ENCODE measurements around the gene PLEKHG3.

PLEKHG3 gene

GRCh38 chr14:64737391-64738280 is 33.4 kb downstream of the PLEKHG3 start:
- no peak for TF ChIP-seq POLR2A (IDR thresholded peaks at IDR 0.05; ENCODE audit: low read depth, low read length)
- no peak for TF ChIP-seq POLR2AphosphoS5 (IDR thresholded peaks at IDR 0.05; ENCODE audit: low read depth, low read length)
- no peak for TF ChIP-seq POU2F2 (IDR thresholded peaks at IDR 0.05; ENCODE audit: low read depth, low read length)
- no peak for TF ChIP-seq PAX5 (IDR thresholded peaks at IDR 0.05; ENCODE audit: insufficient read depth, low read length, severe bottlenecking)
- TF ChIP-seq TAF1 (IDR thresholded peaks at IDR 0.05; ENCODE audit: low read depth, low read length), result no peak
- TF ChIP-seq SPI1 (IDR thresholded peaks at IDR 0.05; ENCODE audit: low read depth, low read length), result no peak
- no peak for DNase-seq (ENCODE audit: insufficient read length, low spot score)
- no peak for FAIRE-seq

GRCh38 chr14:64738281-64738804 is 34.1 kb downstream of the PLEKHG3 start:
- no peak for FAIRE-seq
- DNase-seq (ENCODE audit: insufficient read length, low spot score), result no peak

GRCh38 chr14:64741200-64741599 is 37.0 kb downstream of the PLEKHG3 start:
- DNase-seq (ENCODE audit: insufficient read length, low spot score) (no peak), FAIRE-seq (no peak)

More at GRCh38 chr14:64738281-64738804, 34.1 kb downstream of the PLEKHG3 start:
- TF ChIP-seq SPI1 (IDR thresholded peaks at IDR 0.05; ENCODE audit: low read depth, low read length) (no peak), POLR2A (IDR thresholded peaks at IDR 0.05; ENCODE audit: low read depth, low read length) (no peak), PAX5 (IDR thresholded peaks at IDR 0.05; ENCODE audit: insufficient read depth, low read length, severe bottlenecking) (no peak), POLR2AphosphoS5 (IDR thresholded peaks at IDR 0.05; ENCODE audit: low read depth, low read length) (no peak), TAF1 (IDR thresholded peaks at IDR 0.05; ENCODE audit: low read depth, low read length) (no peak)

GRCh38 chr14:64741961-64742360 is 37.7 kb downstream of the PLEKHG3 start:
- FAIRE-seq (no peak), DNase-seq (ENCODE audit: insufficient read length, low spot score) (no peak)
- no peak for TF ChIP-seq POLR2AphosphoS5 (IDR thresholded peaks at IDR 0.05; ENCODE audit: low read depth, low read length)
- TF ChIP-seq PAX5 (IDR thresholded peaks at IDR 0.05; ENCODE audit: insufficient read depth, low read length, severe bottlenecking), result no peak
- no peak for TF ChIP-seq POLR2A (IDR thresholded peaks at IDR 0.05; ENCODE audit: low read depth, low read length)

More at GRCh38 chr14:64741200-64741599, 37.0 kb downstream of the PLEKHG3 start:
- no peak for TF ChIP-seq SPI1 (IDR thresholded peaks at IDR 0.05; ENCODE audit: low read depth, low read length)
- no peak for TF ChIP-seq PAX5 (IDR thresholded peaks at IDR 0.05; ENCODE audit: insufficient read depth, low read length, severe bottlenecking)
- TF ChIP-seq TAF1 (IDR thresholded peaks at IDR 0.05; ENCODE audit: low read depth, low read length), result no peak
- TF ChIP-seq POLR2A (IDR thresholded peaks at IDR 0.05; ENCODE audit: low read depth, low read length), result no peak
- TF ChIP-seq POU2F2 (IDR thresholded peaks at IDR 0.05; ENCODE audit: low read depth, low read length), result no peak
- TF ChIP-seq POLR2AphosphoS5 (IDR thresholded peaks at IDR 0.05; ENCODE audit: low read depth, low read length), result no peak

GRCh38 chr14:64743061-64743460 is 38.8 kb downstream of the PLEKHG3 start:
- no peak for DNase-seq (ENCODE audit: insufficient read length, low spot score)
- FAIRE-seq, result no peak
- no peak for TF ChIP-seq TAF1 (IDR thresholded peaks at IDR 0.05; ENCODE audit: low read depth, low read length)
- TF ChIP-seq POLR2A (IDR thresholded peaks at IDR 0.05; ENCODE audit: low read depth, low read length), result no peak
- no peak for TF ChIP-seq PAX5 (IDR thresholded peaks at IDR 0.05; ENCODE audit: insufficient read depth, low read length, severe bottlenecking)
- no peak for TF ChIP-seq POLR2AphosphoS5 (IDR thresholded peaks at IDR 0.05; ENCODE audit: low read depth, low read length)
- no peak for TF ChIP-seq SPI1 (IDR thresholded peaks at IDR 0.05; ENCODE audit: low read depth, low read length)
- no peak for TF ChIP-seq POU2F2 (IDR thresholded peaks at IDR 0.05; ENCODE audit: low read depth, low read length)

GRCh38 chr14:64745511-64746091 is 41.4 kb downstream of the PLEKHG3 start:
- TF ChIP-seq TAF1 (IDR thresholded peaks at IDR 0.05; ENCODE audit: low read depth, low read length), result no peak
- TF ChIP-seq PAX5 (IDR thresholded peaks at IDR 0.05; ENCODE audit: insufficient read depth, low read length, severe bottlenecking), result no peak
- no peak for TF ChIP-seq POU2F2 (IDR thresholded peaks at IDR 0.05; ENCODE audit: low read depth, low read length)
- no peak for TF ChIP-seq POLR2A (IDR thresholded peaks at IDR 0.05; ENCODE audit: low read depth, low read length)
- no peak for TF ChIP-seq SPI1 (IDR thresholded peaks at IDR 0.05; ENCODE audit: low read depth, low read length)
- TF ChIP-seq POLR2AphosphoS5 (IDR thresholded peaks at IDR 0.05; ENCODE audit: low read depth, low read length), result no peak
- FAIRE-seq (no peak), DNase-seq (ENCODE audit: insufficient read length, low spot score) (no peak)

GRCh38 chr14:64746298-64747250 is 42.4 kb downstream of the PLEKHG3 start:
- no peak for TF ChIP-seq POU2F2 (IDR thresholded peaks at IDR 0.05; ENCODE audit: low read depth, low read length)
- TF ChIP-seq PAX5 (IDR thresholded peaks at IDR 0.05; ENCODE audit: insufficient read depth, low read length, severe bottlenecking), result no peak
- no peak for TF ChIP-seq POLR2A (IDR thresholded peaks at IDR 0.05; ENCODE audit: low read depth, low read length)
- no peak for TF ChIP-seq TAF1 (IDR thresholded peaks at IDR 0.05; ENCODE audit: low read depth, low read length)
- DNase-seq (ENCODE audit: insufficient read length, low spot score), result no peak
- FAIRE-seq, result no peak

GRCh38 chr14:64747327-64747726 is 43.1 kb downstream of the PLEKHG3 start:
- TF ChIP-seq PAX5 (IDR thresholded peaks at IDR 0.05; ENCODE audit: insufficient read depth, low read length, severe bottlenecking), result no peak
- no peak for TF ChIP-seq POU2F2 (IDR thresholded peaks at IDR 0.05; ENCODE audit: low read depth, low read length)
- TF ChIP-seq TAF1 (IDR thresholded peaks at IDR 0.05; ENCODE audit: low read depth, low read length), result no peak
- TF ChIP-seq POLR2AphosphoS5 (IDR thresholded peaks at IDR 0.05; ENCODE audit: low read depth, low read length), result no peak
- TF ChIP-seq POLR2A (IDR thresholded peaks at IDR 0.05; ENCODE audit: low read depth, low read length), result no peak
- TF ChIP-seq SPI1 (IDR thresholded peaks at IDR 0.05; ENCODE audit: low read depth, low read length), result no peak
- DNase-seq (ENCODE audit: insufficient read length, low spot score) (no peak), FAIRE-seq (no peak)

All from GM12891 (cell line).